22Rv1 (cell line): Measurements from ENCODE around the gene LYPD6B.

Experiments used
- H3K27ac ChIP-seq: fragments of 450-650 bp; 2 replicates; pipeline ENCODE4 v1.5.1; 2017
- ZFX ChIP-seq: fragments of 450-650 bp; IDR thresholded peaks from 2 replicates; pipeline ENCODE4 v1.6.1; 2017; ENCODE audit warnings: antibody characterized with exemption, borderline replicate concordance
- TF ChIP-seq, protein P1 (sequence below): fragments of 450-650 bp; IDR thresholded peaks from 2 replicates; pipeline ENCODE4 v1.5.1; 2017; ENCODE audit warnings: mild to moderate bottlenecking

The LYPD6B gene

DNA sequence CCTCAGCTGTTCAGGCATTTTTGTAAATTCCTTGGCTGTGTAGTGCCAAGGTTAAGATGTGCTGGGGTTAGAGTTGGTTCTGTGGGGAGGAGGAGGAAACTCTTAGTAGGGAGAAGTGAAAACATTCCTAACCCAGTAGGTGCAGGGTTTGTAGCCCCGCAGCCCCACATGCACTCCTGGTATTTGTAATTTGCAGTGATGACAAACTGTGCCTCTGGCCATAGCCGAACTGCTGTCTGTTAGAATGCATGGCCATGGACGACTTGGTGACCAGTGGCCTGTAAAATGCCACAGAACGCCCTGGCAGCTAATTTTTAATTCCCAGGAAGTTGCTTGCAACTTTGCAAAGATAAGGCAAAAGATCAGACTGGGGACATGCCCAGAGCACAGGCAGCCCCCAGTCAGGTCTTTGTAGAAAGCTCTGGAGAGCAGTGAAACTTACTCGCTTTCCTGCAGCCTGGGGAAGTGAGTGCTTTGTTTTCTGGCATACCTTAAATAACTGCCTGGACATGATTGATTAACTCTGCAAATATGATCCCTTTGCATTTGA, 38.4 kb downstream of the LYPD6B start:
- no peak for TF ChIP-seq ZFX
- TF ChIP-seq, protein P1, sequence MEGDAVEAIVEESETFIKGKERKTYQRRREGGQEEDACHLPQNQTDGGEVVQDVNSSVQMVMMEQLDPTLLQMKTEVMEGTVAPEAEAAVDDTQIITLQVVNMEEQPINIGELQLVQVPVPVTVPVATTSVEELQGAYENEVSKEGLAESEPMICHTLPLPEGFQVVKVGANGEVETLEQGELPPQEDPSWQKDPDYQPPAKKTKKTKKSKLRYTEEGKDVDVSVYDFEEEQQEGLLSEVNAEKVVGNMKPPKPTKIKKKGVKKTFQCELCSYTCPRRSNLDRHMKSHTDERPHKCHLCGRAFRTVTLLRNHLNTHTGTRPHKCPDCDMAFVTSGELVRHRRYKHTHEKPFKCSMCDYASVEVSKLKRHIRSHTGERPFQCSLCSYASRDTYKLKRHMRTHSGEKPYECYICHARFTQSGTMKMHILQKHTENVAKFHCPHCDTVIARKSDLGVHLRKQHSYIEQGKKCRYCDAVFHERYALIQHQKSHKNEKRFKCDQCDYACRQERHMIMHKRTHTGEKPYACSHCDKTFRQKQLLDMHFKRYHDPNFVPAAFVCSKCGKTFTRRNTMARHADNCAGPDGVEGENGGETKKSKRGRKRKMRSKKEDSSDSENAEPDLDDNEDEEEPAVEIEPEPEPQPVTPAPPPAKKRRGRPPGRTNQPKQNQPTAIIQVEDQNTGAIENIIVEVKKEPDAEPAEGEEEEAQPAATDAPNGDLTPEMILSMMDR: no peak
- no peak overlapping the region for H3K27ac ChIP-seq

GRCh38 chr2:149077861-149078260, 39.4 kb downstream of the LYPD6B start:
- no peak overlapping the region for H3K27ac ChIP-seq
- TF ChIP-seq ZFX: no peak
- TF ChIP-seq, protein P1: no peak

- TF ChIP-seq, protein P1: no peak
- no peak for TF ChIP-seq ZFX
Measured at GRCh38 chr2:149080099-149080498, 41.6 kb downstream of the LYPD6B start.

DNA sequence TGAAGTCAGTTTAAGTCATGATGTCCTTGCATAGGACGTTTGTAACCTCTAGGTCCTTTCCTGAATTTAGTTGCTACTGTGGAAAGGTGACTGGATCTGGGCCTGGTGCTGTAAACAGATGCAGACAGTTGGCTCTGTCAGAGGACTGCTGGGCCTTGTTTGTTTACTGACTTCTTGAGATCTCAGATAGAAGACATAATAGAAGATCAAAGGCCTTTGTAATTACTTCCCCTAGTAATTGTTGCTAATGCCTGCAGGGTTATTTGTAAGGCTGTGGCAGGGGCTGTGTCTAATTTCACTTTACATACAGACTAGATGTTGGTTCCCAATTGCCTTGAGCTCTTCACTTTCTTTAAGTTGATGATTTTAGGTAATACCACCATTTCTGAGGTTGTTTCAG, 42.5 kb downstream of the LYPD6B start:
- TF ChIP-seq, protein P1: no peak
- no peak for TF ChIP-seq ZFX
- H3K27ac ChIP-seq: peak overlapping the region; percentile 58

More at GRCh38 chr2:149080099-149080498, 41.6 kb downstream of the LYPD6B start:
- peak overlapping the region; percentile 58; the same call in 1 of the 2 replicates for H3K27ac ChIP-seq

DNA sequence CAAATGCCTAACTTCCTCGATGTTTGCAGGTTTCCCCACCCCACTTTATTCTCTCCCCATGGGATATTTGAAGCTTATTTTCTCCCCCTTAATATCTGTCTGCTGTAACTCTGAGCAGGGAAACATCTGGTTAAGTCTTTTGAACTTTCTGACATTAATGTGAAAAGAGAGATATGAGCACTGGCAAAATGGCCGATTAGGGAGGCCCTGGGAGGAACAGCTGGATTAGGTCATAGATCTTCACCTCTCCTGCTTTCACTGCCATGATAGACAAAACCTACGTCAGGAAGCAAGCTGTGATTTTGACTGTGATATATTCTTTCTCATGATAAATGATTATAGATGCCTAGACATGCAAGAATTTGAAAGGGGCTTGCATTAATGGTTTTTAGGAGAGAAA, 43.6 kb downstream of the LYPD6B start:
- H3K27ac ChIP-seq: no peak overlapping the region; the same call in 1 of the 2 replicates
- TF ChIP-seq, protein P1: no peak
- TF ChIP-seq ZFX: no peak

- no peak for TF ChIP-seq ZFX
- TF ChIP-seq, protein P1: no peak
- no peak overlapping the region for H3K27ac ChIP-seq
Measured at GRCh38 chr2:149082735-149083134, 44.2 kb downstream of the LYPD6B start.

- no peak overlapping the region for H3K27ac ChIP-seq
- TF ChIP-seq ZFX: no peak
Measured at GRCh38 chr2:149084924-149085795, 46.7 kb downstream of the LYPD6B start.
